ENCODE data around the gene KCNC1. TPM values are rescaled to one million over a fixed set of nuclear protein-coding genes. Genes with fewer than 3 reads are reported as not detected.

The KCNC1 gene
- polyA plus RNA-seq, 1 of the 3 experiments (the other 2 are of a cell fraction): 0.18 TPM

DNA sequence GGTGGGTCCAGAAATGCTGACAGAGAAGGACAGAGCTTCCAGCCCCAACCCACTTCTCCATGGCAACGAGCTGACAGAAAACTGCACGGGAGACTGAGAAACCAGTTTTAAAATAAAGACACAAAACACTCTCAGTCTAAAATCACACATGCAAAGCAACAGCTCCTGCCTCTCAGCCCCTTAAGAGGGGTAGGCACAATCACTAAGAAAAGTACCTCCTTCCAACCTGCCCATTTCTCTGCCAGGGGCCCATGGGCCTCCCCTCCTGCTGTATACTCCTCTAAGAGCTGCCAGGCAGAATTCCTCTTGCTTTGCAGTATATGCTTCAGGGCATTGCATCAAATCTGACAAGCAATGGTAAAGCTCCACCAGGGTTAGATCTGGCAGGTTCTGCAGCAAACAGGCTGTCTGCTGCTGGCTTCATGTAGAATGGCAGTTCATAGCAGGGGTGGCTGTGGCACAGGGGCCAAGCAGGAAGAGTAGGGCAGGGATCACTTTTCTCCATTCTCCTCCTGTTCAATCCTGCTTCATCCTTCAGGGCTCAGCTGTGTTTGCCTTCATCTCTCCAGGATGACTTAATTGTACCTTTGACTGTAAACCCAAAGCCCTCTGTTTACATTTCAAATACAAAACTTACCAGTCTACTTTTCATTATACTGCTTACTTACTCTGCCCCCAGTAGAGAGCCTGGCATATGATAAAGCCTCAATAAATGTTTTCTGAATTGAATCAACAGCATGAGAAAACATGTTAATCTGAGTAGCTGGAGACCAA lies 77.7 kb downstream of the KCNC1 start:
- POLR2A ChIA-PET: interaction anchor here (0.6 kb wide), 1 partner anchor 509 kb away, joined by 3 read pairs; the partner anchor contains the start of gene HPS5
- no peak overlapping the region for H3K4me2 ChIP-seq
- H3K79me2 ChIP-seq (ENCODE audit: insufficient read depth): no peaks in the 10 kb centered on the region
- DNase-seq: peak; percentile 53
- H3K9me2 ChIP-seq: no peaks in the 10 kb centered on the region
- peak overlapping the region in 1 of 2 experiments; percentile 65; a peak in 2 of 4 replicates for H3K27ac ChIP-seq (ENCODE audit: low read depth in 2 of 2, low read length in 1 of 2)
- H3K9me3 ChIP-seq: no peaks in the 10 kb centered on the region
- H3K4me1 ChIP-seq (ENCODE audit: control insufficient read depth in 1 of 2, insufficient read depth in 2 of 2, low read depth in 1 of 2, low read length in 1 of 2): peaks cover 18 to 47% of the 10 kb centered on the region in 2 experiments
- WGBS (ENCODE audit: low lambda C conversion rate): 56% methylated on average over 2 of the region's 2 CpGs
- H3F3A ChIP-seq (replicated peaks; ENCODE audit: insufficient read depth): no peaks in the 10 kb centered on the region
- no peaks in the 10 kb centered on the region for H4K20me1 ChIP-seq (ENCODE audit: insufficient read depth)
- CTCF ChIA-PET: interaction anchor here (1.0 to 4.0 kb wide), 6 partner anchors 10 to 166 kb away, joined by 3 to 35 read pairs (median 4); no protein-coding TSS in a partner anchor
- H3K9ac ChIP-seq: no peak overlapping the region
- no peak overlapping the region for H2AFZ ChIP-seq (ENCODE audit: low read depth)
- no peak for TF ChIP-seq GATA2 (CRISPR knock-in tag; IDR thresholded peaks at IDR 0.05)
- 0 out of 2 replicates have a peak, but pooled peaks have one; percentile 2 for TF ChIP-seq RAD21 (IDR thresholded peaks at IDR 0.05; ENCODE audit: low read length)
- TF ChIP-seq CHD2 (IDR thresholded peaks at IDR 0.05; ENCODE audit: low read length, partially characterized antibody): no peak
- H3K36me3 ChIP-seq (replicated peaks in 1 of 2; ENCODE audit: control insufficient read depth in 1 of 2, insufficient read depth in 2 of 2, low read length in 1 of 2): no peaks in the 10 kb centered on the region
- no peaks in the 10 kb centered on the region for H3K27me3 ChIP-seq (ENCODE audit: insufficient read depth)
- no peak overlapping the region for H3K4me3 ChIP-seq (ENCODE audit: low read depth in 2 of 2, low read length in 1 of 2)

DNA sequence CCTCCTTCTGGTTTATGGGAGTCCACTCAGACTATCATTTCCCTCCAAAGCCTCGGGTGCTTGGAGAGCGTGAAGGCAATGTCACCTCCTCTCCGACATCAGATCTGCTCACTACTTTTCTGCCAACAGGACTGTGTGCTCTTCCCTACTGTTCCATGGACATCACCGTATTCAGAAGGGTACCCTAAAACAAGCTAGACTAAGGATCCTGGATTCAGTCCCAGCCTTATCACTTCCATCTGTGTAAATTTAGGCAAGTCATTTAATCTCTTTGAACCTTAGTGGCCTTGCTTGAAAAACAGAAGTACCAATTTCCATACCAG lies 78.2 kb downstream of the KCNC1 start:
- no peaks in the 10 kb centered on the region for H3F3A ChIP-seq (replicated peaks; ENCODE audit: insufficient read depth)
- no peaks in the 10 kb centered on the region for H4K20me1 ChIP-seq (ENCODE audit: insufficient read depth)
- CTCF ChIA-PET: interaction anchor here (1.0 to 4.0 kb wide), 9 partner anchors 10 to 214 kb away, joined by 3 to 35 read pairs (median 3); no protein-coding TSS in a partner anchor
- no peak for DNase-seq
- H3K27me3 ChIP-seq (ENCODE audit: insufficient read depth): no peaks in the 10 kb centered on the region
- TF ChIP-seq, protein P1, sequence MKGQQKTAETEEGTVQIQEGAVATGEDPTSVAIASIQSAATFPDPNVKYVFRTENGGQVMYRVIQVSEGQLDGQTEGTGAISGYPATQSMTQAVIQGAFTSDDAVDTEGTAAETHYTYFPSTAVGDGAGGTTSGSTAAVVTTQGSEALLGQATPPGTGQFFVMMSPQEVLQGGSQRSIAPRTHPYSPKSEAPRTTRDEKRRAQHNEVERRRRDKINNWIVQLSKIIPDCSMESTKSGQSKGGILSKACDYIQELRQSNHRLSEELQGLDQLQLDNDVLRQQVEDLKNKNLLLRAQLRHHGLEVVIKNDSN (IDR thresholded peaks at IDR 0.05; ENCODE audit: borderline replicate concordance, low read depth): no peak
- TF ChIP-seq TAF1 (IDR thresholded peaks at IDR 0.05; ENCODE audit: borderline replicate concordance, low read depth, low read length) (no peak), JUND (IDR thresholded peaks at IDR 0.05) (no peak), GATA2 (CRISPR knock-in tag; IDR thresholded peaks at IDR 0.05) (peak; percentile 10; the same call in 1 of the 2 replicates), RFX5 (IDR thresholded peaks at IDR 0.05; ENCODE audit: low read length) (no peak)
- H3K4me2 ChIP-seq: no peak overlapping the region
- H3K36me3 ChIP-seq (replicated peaks in 1 of 2; ENCODE audit: control insufficient read depth in 1 of 2, insufficient read depth in 2 of 2, low read length in 1 of 2): no peaks in the 10 kb centered on the region
- no peaks in the 10 kb centered on the region for H3K9me2 ChIP-seq
- 88% methylated on average over 4 of the region's 4 CpGs for WGBS (ENCODE audit: low lambda C conversion rate)
- no peak overlapping the region for H2AFZ ChIP-seq (ENCODE audit: low read depth)
- POLR2A ChIA-PET: no interaction called here
- H3K9me3 ChIP-seq: no peaks in the 10 kb centered on the region
- peaks cover 18 to 47% of the 10 kb centered on the region in 2 experiments for H3K4me1 ChIP-seq (ENCODE audit: control insufficient read depth in 1 of 2, insufficient read depth in 2 of 2, low read depth in 1 of 2, low read length in 1 of 2)
- no peaks in the 10 kb centered on the region for H3K79me2 ChIP-seq (ENCODE audit: insufficient read depth)
- peak overlapping the region in 1 of 2 experiments; percentile 65; a peak in 2 of 4 replicates for H3K27ac ChIP-seq (ENCODE audit: low read depth in 2 of 2, low read length in 1 of 2)
- H3K9ac ChIP-seq: no peak overlapping the region
- H3K4me3 ChIP-seq (ENCODE audit: low read depth in 2 of 2, low read length in 1 of 2): no peak overlapping the region

DNA sequence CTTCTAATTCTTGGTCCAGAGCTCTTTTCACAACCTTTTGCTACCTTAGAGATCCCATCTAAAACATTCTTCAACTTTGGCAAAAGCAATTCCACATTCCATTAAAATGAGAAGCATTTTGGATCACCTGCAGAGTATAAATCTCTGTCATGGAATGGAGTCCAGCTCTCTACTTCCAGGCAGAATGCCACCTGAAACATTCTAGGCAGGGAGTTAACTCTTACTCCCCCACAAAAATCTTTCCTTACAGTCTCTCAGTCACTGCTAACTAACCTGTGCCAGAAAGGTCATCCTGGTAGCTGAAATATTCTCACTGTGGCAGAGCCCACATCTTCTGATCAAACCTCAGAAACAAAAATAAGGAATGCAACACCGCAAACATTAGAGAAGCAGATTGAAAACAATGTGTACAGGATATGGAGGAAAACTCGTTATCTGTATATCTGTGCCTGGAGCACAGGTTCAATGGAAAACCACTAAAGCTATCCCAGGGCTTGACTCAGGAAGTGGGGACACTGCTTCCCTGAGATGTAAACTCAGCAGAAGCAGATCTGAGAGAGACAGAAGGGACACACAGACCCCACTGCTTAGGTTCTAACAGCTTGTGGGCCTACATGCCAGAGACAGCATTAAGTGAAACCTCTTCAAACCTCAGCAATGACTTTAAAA lies 78.9 kb downstream of the KCNC1 start:
- CTCF ChIA-PET: interaction anchor here (1.1 to 4.0 kb wide), 6 partner anchors 11 to 215 kb away, joined by 3 to 35 read pairs (median 4); no protein-coding TSS in a partner anchor
- WGBS (ENCODE audit: low lambda C conversion rate): 58% methylated on average over 2 of the region's 2 CpGs
- Histone ChIP-seq H3K27ac (ENCODE audit: low read depth in 2 of 2, low read length in 1 of 2) (peak overlapping the region in 1 of 2 experiments; percentile 65; a peak in 2 of 4 replicates), H3K4me2 (no peak overlapping the region), H2AFZ (ENCODE audit: low read depth) (no peak overlapping the region), H3K79me2 (ENCODE audit: insufficient read depth) (no peaks in the 10 kb centered on the region), H3K9ac (no peak overlapping the region), H4K20me1 (ENCODE audit: insufficient read depth) (no peaks in the 10 kb centered on the region), H3F3A (replicated peaks; ENCODE audit: insufficient read depth) (no peaks in the 10 kb centered on the region), H3K4me3 (ENCODE audit: low read depth in 2 of 2, low read length in 1 of 2) (no peak overlapping the region), H3K36me3 (replicated peaks in 1 of 2; ENCODE audit: control insufficient read depth in 1 of 2, insufficient read depth in 2 of 2, low read length in 1 of 2) (no peaks in the 10 kb centered on the region), H3K9me2 (no peaks in the 10 kb centered on the region), H3K9me3 (no peaks in the 10 kb centered on the region), H3K4me1 (ENCODE audit: control insufficient read depth in 1 of 2, insufficient read depth in 2 of 2, low read depth in 1 of 2, low read length in 1 of 2) (peaks cover 18 to 47% of the 10 kb centered on the region in 2 experiments), H3K27me3 (ENCODE audit: insufficient read depth) (no peaks in the 10 kb centered on the region)
- POLR2A ChIA-PET: no interaction called here
- no peak for DNase-seq
- TF ChIP-seq YY1 (IDR thresholded peaks at IDR 0.05; ENCODE audit: low read depth) (no peak), NRF1 (IDR thresholded peaks at IDR 0.05; ENCODE audit: low read depth, low read length) (no peak), TAF1 (IDR thresholded peaks at IDR 0.05; ENCODE audit: borderline replicate concordance, low read depth, low read length) (no peak), RCOR1 (IDR thresholded peaks at IDR 0.05; ENCODE audit: low read length) (no peak), TCF12 (IDR thresholded peaks at IDR 0.05) (peak; percentile 65), SIN3A (IDR thresholded peaks at IDR 0.05; ENCODE audit: borderline replicate concordance, low read depth, low read length) (no peak), EZH2phosphoT487 (IDR thresholded peaks at IDR 0.05; ENCODE audit: borderline replicate concordance, low read depth) (no peak)
- TF ChIP-seq, protein P1 (IDR thresholded peaks at IDR 0.05; ENCODE audit: borderline replicate concordance, low read depth): no peak
- TF ChIP-seq, protein P2, sequence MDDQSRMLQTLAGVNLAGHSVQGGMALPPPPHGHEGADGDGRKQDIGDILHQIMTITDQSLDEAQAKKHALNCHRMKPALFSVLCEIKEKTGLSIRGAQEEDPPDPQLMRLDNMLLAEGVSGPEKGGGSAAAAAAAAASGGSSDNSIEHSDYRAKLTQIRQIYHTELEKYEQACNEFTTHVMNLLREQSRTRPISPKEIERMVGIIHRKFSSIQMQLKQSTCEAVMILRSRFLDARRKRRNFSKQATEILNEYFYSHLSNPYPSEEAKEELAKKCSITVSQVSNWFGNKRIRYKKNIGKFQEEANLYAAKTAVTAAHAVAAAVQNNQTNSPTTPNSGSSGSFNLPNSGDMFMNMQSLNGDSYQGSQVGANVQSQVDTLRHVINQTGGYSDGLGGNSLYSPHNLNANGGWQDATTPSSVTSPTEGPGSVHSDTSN (IDR thresholded peaks at IDR 0.05): peak; percentile 76
- TF ChIP-seq, protein P3, sequence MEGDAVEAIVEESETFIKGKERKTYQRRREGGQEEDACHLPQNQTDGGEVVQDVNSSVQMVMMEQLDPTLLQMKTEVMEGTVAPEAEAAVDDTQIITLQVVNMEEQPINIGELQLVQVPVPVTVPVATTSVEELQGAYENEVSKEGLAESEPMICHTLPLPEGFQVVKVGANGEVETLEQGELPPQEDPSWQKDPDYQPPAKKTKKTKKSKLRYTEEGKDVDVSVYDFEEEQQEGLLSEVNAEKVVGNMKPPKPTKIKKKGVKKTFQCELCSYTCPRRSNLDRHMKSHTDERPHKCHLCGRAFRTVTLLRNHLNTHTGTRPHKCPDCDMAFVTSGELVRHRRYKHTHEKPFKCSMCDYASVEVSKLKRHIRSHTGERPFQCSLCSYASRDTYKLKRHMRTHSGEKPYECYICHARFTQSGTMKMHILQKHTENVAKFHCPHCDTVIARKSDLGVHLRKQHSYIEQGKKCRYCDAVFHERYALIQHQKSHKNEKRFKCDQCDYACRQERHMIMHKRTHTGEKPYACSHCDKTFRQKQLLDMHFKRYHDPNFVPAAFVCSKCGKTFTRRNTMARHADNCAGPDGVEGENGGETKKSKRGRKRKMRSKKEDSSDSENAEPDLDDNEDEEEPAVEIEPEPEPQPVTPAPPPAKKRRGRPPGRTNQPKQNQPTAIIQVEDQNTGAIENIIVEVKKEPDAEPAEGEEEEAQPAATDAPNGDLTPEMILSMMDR (IDR thresholded peaks at IDR 0.05): no peak

Data from SK-N-SH (cell line).